ENCODE measurements around the gene CFP.

CFP gene

DNA sequence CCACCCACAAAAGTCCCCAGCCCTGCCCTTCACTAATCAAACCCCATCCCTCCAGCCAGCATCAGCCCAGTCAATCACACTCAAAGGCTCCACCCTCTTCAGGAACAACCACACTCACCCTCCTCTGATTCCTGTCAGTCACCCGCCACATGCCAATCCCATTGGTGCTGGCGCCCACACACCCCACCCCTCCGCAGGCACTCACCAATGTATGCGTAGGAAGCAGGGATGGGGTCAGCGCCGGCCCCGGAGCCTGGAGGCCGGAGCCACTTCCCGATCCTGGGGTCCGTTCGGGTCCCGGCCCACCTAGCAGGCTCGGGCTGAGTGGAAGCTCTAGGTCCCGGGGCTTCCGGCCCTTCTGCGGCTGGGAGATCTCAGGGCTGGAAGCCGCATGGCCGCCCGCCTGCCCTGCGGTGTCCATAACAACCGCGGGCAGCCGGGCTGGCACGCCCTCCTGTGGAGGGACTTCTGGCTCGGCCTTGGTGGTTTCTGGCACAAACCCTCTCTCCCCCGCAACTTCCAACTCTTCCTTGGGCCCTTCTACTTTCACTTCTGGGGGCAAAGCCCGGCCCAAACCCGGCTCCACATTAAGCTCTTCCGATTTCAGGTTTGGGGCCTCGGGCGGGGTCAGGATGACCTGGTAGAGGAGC is 7.9 kb upstream of the CFP start:
- DNase-seq (ENCODE audit: low read depth): no peak
- H3K4me3 ChIP-seq (ENCODE audit: low read depth, low read length): no peak overlapping the region
- TF ChIP-seq, protein P1, sequence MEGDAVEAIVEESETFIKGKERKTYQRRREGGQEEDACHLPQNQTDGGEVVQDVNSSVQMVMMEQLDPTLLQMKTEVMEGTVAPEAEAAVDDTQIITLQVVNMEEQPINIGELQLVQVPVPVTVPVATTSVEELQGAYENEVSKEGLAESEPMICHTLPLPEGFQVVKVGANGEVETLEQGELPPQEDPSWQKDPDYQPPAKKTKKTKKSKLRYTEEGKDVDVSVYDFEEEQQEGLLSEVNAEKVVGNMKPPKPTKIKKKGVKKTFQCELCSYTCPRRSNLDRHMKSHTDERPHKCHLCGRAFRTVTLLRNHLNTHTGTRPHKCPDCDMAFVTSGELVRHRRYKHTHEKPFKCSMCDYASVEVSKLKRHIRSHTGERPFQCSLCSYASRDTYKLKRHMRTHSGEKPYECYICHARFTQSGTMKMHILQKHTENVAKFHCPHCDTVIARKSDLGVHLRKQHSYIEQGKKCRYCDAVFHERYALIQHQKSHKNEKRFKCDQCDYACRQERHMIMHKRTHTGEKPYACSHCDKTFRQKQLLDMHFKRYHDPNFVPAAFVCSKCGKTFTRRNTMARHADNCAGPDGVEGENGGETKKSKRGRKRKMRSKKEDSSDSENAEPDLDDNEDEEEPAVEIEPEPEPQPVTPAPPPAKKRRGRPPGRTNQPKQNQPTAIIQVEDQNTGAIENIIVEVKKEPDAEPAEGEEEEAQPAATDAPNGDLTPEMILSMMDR (IDR thresholded peaks at IDR 0.05; ENCODE audit: low read depth, low read length, missing control alignments): no peak

DNA sequence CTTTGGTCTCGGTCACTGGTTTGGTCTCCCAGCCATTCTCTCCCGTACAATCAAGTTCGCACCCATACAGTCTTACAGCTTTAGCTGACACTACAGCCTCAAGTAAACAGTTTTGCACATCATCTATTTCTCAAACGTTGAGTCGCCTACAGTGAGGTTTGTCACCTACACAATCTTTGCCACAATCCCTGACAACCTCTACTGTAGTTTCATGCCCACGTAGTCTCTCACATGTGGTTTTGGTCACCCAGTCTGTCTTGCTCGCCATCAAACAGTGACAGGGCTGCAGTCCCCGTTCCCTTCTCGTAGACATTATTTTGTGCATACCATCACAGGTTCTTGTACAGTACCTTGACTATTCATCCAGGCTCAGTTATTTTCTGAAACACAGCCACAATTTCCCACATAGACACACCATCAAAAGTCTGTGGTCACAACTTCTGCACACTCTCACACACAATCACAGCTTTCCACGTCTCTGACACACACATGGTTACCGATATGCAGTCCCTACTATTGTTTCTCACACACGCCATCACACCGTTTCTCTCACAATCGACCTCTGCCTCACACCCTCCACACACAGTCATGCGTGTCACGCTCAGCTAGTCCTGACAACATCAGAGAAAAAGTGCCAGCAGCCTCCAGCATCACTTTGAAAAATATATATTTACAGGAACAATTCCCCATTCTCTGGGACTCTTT is 5.3 kb upstream of the CFP start:
- H3K4me3 ChIP-seq (ENCODE audit: low read depth, low read length): no peak overlapping the region
- DNase-seq (ENCODE audit: low read depth): no peak
- TF ChIP-seq, protein P1 (IDR thresholded peaks at IDR 0.05; ENCODE audit: low read depth, low read length, missing control alignments): no peak

DNA sequence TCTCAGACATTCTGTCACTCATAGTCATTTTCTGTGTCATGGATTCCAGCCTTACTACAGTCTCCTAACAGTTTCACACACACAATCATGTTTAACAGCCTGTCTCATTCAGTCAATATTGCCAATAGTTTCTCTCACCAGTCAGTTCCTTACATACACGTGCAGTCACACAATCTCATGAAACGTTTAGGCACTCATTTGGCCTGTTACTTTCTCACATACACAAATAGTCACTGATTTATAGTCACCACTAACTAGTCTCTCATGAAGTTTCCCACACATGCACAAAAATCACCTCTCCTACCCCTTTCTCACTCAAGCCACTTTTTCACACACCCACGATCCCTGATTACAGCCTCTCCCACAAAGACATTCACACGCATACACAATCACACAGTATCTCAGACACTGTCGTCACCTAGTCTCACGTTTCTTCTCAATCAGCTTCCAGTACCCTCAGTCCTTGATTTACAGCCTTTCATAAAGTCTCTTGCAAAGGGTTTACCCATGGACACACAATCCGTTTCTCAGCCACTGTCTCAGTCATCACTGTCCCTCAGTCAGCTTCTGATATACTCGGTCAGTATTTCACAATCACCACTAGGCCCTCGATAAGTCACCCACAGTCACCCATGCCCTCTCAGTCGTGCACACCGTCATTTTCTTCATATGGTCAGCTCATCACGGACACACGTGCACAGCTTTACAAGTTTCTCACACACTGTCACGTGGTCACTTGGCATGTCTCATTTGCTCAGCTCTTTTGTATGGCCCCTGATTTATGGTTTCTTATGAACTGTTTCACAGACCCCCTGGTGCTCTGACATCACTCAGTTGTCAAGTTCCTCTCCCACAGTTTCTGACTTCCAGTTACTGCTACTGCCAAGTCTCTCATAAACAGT is 4.2 kb upstream of the CFP start:
- TF ChIP-seq, protein P1 (IDR thresholded peaks at IDR 0.05; ENCODE audit: low read depth, low read length, missing control alignments): no peak
- DNase-seq (ENCODE audit: low read depth): no peak

DNA sequence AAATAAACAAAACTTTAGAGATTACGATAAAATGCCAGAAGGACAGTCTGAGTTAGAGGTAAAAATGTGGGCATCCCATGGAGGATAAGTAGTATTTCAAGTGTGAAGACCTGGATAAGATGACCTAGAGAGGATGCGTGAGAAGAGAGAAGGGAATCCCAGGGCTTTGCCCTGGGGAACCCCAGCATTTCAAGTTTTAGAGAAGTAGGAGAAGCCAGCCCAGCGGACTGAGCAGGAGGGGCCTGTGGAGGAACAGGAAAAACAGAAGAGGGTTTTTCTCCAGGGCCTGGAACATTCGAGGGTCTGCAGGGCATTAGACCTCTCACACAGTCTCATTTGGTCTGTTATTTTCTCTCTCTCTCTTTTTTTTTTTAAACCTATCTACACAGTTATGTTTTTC is 2.9 kb upstream of the CFP start:
- no peak for DNase-seq (ENCODE audit: low read depth)
- no peak overlapping the region for H3K4me3 ChIP-seq (ENCODE audit: low read depth, low read length)
- TF ChIP-seq, protein P1 (IDR thresholded peaks at IDR 0.05; ENCODE audit: low read depth, low read length, missing control alignments): no peak

More for the DNA sequence above, 4.2 kb upstream of the CFP start:
- no peak overlapping the region for H3K4me3 ChIP-seq (ENCODE audit: low read depth, low read length)

DNA sequence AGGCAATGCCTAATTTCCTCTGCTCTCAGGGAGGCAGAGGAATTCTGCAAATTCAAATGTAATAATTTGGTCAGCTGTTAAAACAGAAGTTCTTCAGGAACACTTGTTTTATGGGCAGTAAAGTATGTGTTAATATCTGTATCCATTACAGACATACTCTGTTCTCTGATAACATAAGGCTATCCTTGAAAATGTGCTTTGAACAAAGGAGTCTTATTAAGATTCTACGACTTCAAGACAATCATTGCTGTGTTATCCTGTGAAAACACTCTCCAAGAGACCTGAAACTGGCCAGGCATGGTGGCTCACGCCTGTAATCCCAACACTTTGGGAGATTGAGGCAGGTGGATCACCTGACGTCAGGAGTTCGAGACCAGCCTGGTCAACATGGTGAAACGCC is 1.9 kb upstream of the CFP start:
- no peak overlapping the region for H3K4me3 ChIP-seq (ENCODE audit: low read depth, low read length)
- no peak for DNase-seq (ENCODE audit: low read depth)
- TF ChIP-seq, protein P1 (IDR thresholded peaks at IDR 0.05; ENCODE audit: low read depth, low read length, missing control alignments): no peak

DNA sequence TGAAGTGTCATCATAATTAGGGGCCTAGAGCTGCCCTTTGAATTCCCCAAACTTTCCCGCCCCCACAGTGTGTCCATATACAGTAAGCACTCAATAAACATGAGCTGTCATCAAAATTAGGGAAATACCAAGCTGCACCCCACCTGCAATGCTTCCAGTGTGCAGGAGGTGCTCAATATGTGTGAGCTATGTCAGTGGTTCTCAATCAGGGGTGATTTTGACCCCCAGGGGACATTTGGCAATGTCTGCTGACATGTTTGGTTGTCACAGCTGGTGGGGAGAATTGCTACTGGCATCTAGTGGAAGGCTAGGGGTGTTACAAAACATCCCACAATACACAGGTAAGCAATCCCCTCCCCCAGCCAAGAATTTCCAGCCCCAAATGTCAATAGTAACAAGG is 748 bp downstream of the CFP start:
- no peak for DNase-seq (ENCODE audit: low read depth)
- TF ChIP-seq, protein P1 (IDR thresholded peaks at IDR 0.05; ENCODE audit: low read depth, low read length, missing control alignments): peak; percentile 42
- no peak overlapping the region for H3K4me3 ChIP-seq (ENCODE audit: low read depth, low read length)
